Limb (tissue), 2 donors: Measurements from ENCODE around the gene SCTR.

Experiments
- DNase-seq, 2 donors: peaks; one replicate each; pipeline ENCODE4 v3.0.0-alpha.2; 2016; ENCODE audit errors: extremely low spot score in 2 of 2

Gene SCTR

DNA sequence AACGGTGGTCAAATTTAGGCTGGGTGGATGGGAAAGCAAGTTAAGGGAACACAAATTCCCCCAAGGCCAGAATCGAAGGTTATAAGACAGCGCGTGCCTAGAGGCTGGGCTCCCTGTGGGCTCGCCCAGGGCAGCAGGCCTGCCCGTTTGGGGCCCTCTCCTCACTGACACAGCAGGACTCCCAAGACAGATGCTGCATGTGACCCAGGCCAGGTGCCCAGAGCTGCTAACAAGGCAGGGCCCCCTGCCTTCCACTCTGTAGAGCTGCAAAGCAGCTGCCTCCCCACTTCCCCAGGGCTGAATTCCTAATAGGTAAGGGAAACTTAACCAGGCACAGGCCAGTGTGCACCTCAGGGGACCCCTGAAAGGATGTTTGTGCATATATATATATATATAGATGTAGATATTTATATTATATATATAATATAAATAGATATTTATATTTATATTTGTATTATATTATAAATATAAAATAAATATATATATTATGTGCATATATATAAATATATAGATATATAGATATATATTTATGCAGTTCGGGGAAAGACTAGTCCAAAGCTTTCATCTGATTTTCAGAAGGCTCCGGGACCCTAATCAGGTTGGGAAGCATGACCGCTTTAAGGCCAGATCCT is 48.9 kb downstream of the SCTR start:
- peak in 1 of 2 donors; percentile 18 for DNase-seq

DNA sequence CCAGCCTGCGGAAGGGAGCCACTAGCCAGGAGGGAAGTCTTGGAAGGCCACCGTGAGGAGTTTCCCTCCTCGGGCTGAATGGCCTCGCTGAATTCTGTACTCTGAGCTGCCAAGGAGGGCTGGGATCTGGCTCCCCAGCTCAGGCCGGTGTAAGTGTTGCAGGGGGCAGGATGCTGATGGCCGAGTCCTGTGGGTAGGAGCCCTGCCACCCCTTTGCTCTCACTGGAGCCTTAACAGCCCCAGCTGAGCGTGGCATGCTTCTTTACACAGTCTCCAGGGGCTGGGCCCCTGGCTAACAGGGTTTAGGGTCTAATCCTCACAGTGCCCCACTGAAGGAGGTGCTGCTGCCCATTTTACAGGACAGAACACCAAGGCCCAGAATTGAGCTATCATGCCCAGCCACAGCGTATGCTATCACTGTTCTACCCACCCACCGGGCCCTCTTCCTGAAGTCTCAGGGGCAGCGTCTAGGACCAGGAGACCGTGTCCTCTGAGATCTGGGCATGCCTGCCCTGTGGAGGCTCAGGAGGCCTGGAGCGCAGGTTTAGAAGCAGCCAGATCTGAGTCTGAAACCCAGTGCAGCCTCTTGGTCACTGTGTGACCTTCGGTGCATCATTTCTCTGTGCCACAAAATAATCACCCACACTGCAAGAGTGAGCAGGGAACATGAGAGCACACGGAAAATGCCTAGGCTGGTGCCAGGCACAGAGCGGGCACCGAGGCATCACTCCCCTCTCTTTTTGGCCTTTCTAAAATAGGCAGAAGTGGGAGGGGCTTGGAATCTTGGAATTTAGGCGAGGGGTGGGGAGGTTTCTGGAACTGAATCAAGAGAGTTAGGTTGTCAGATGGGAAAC is 49.7 kb downstream of the SCTR start:
- DNase-seq, result no peak

DNA sequence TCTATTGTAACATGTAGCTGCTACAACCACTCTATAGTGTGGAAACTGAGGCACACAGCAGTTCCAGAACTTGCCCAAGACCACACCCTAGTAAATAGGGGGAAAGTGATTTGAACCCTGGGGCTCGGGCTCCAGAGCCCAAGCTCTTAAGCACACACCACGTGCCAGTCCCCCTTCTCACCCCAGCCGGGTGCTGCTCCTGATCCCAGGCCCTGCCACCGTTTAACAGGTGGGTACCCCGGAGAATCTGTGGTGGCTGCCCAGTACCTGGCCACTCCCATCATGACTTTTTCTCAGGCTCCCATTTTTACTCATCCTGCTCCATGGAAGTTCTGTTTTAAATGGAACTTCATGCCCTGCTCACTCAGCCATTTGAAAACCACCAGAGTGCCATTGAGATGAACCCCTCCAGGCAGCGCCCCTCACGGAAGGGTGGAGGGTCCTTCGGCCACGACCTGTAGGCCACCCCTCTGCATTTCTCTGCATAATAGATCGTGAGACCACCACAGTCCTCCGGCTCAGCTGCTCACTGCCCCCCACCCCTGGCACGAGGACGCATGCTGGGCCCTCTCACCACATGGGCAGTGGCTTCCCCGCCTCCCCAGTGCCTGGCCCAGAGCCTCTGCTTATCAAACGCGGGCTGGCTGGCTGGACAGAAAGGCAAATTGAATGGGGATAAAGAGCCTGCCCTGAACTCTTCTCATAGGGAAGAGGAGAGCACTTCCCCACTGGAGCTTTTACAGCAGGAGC is 50.5 kb downstream of the SCTR start:
- no peak for DNase-seq

DNA sequence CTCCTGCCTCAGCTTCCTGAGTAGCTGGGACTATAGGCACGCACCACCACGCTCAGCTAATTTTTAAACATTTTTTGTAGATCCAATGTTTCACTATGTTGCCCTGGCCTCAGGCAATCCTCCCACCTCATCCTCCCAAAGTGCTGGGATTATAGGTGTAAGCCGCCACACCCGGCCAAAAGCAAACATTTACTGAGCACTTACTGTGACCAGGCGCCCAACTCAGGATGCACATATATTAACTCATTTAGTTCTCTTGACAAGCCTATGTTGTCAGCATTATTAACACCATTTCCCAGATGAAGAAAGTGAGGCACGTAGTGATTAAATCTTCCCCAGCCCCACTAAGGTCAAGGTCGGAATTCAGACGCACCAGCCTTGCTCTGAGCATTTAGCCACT is 51.5 kb downstream of the SCTR start:
- no peak for DNase-seq

DNA sequence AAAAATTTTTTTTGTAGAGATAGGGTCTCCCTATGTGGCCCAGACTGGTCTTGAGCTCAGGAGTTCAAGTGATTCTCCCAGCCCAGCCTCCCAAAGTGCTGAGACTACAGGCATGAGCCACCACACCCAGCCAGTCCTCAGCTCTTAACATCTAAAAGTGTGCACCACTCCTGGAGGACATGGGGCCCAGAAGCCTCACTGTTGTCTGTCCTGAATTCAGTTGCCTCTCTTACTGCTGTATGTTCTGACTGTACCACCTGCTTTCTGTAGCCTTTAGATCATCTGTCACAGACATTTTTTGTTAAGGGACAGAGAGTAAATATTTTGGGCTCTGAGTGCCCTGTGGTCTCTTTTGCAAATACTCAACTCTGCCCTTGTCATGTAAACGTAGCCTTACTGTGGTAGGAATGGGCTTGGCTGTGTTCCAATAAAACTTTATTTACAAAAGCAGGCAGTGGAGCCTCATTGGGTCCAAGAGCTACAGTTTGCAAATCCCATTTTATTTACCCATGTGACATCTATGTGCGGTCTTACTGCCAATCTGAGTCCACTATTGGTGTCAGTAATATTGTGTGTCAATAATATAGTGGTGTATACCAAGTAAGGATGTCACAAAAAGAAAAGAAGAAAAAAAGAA is 54.5 kb downstream of the SCTR start:
- DNase-seq, result no peak

DNA sequence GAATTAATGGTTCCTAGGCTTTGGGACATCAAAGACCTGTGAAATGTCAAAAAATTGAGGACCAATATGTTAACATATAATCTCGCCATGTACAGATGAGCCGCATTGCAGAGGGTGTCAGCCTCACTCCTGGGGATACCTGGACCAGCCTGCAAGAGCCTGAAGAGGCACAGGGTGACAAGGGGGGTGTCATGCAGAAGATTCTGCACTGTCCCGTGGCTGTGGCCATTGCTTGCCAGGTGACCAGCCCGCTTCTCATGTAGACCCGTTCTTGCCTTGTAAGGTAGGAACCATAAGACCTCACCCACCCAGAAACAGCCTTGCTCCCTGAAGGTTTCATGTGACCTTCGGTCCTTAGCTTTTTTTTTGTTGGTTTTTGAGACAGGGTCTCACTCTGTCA is 55.2 kb downstream of the SCTR start:
- no peak for DNase-seq

DNA sequence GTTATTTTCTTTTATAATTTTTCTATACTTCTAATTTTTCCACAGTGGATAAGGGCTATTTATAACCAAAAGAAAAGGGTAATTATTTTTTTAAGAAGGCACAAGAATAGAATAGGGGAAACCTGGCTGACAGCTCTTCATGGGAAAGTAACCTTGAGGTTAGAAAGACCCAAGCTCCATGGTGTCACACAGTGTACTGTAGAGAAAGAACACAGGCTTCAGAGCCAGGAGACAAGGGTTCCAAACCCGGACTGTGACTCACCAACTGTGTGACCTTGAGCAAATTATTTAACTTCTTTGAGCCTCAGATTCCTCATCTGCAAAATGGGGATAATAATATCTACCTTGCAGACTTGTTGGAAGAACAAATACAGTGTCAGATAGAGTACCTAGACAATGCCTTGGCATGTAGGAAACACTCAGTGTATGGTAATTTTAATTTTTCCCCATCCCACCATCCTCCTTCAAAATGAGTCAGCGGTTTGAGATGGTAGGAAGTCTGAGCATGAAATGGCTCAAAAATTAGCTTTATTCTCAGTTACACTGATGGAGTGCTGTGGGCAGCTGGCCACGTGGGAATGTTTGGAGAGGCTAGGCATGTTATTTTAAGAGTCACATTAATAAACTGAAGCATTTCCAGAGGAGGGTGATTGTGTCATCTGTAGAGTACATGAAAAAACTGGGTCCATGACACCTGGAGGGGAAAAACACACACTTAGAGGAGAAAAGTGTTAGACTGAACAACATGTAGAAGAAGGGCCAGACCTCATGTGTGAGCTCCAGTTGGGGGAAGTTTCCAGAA is 55.9 kb downstream of the SCTR start:
- no peak for DNase-seq

DNA sequence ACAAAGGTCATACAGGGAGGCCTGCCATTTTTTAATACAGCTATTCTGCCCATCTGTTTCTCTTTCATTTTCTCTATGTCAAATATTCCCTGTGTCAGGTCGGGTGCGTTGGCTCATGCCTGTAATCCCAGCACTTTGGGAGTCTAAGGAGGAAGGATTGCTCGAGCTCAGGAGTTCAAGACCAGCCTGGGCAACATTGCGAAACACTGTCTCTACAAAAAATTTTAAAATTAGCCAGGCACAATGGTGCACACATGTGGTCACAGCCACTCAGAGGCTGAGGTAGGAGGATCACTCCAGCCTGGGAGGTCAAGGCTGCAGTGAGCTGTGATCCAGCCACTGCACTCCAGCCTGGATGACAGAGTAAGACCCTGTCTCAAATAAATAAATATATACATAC is 57.9 kb downstream of the SCTR start:
- DNase-seq, result no peak

DNA sequence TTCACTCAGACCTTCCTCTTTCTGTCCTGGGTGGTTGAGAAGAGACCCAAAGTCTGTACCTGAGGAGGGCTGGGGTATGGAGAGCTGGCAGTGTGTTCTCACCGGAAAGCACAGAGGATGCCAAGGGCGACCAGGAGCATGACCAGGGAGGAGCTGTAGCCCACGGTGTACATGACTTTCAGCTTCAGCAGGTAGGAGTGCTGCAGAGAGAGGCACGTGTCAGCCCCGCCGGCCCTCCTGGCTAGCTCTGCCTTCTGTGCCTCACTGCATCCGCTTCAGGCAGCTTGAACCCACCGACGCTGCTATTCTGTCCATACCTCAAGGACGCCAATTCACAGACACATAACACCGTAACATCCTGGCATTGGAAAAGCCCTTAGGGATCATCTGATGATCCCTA is 58.6 kb downstream of the SCTR start:
- no peak for DNase-seq

DNA sequence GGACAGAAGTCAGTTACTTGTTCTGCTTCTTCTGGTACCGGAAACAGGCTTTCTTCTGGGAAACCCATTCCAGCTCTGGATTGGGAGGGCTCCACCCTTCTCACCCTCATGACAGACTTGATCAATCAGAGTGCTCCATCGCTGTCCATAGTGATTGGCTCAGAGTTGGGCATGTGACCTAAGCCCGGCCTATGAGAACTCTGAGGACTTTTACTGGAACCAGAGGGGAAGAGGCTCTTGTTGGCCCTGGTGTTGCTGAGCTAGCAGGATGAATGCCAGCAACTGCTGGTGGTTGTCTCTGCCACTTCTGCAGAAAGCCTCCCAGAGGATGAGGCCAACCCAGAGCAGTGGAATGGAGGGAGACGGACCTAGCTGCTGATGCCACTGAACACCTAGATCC is 59.3 kb downstream of the SCTR start:
- no peak for DNase-seq

DNA sequence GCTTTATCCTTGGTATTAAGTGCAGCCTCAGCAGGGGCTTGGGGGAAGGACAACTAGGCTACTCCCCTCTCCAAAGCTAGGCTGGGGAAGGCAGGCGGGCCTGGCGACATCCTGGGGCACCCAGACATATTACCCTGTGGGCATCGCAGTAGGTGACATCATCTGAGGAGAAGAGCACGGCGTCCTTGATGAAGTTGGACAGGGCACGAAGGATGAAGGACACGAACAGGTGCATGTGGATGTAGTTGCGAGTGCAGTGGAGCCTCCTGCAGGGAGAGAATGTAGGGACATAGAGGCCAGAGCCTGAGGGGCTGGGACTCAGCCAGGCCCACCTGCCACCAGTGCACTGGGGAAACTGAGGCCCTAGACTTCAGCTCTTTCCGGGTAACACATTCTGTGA is 60.3 kb downstream of the SCTR start:
- no peak for DNase-seq

DNA sequence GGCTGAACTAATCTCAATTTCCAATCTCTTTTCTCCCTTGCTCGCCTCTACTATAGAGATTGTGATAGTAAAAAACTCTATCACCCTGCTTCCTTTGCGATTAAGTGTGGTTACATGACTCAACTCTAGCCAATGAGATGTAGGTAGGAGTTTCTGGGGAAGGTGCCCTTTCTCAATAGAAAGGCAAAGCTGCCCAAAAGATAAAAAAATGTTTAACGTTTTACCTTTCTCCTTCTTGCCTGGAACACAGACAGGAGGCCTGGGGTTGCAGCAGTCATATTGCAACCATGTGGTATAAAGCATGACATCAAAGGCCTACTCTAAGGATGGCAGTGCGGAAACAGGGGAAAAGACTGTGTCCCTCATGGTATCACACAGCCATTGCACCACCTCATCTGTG is 61.1 kb downstream of the SCTR start:
- no peak for DNase-seq

DNA sequence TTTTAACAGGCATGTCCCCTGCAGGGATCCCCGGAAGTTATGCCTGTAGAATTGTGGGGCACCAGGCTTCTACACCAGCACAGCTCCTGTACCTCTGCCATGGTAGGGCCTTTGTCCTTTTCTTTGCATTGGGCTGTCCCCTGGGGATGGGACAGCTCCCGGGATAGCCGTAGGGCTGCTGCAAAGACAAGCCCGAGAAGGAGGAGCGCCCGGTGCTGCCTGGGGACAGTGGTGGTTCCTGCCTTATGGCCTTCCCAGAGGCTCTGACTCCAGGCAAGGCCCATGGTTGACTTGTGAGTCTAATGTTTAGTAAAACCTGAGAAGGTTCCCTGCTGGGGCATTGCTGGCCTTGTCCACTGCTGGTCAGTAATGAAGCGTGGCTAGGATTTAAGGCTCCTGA is 61.7 kb downstream of the SCTR start:
- DNase-seq, result no peak

DNA sequence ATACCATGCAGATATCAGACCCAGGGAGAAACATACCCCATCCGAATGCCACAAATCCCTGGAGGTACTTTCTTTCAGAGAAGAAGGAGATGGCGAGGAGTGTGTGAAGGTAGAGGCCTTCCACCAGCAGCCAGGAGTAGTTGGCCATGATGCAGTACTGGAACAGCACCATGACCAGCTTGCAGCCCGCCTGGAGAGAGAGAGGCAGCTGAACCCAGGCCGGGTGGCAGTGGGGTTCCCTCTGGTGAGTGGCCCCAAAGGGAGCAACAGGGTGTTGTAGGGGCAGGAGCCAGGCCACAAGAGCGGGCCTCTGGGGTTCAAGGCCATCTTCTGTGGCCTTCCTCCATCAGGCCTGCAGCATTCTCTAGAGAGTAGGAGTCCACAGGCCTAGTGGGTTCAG is 62.5 kb downstream of the SCTR start:
- DNase-seq, result no peak

DNA sequence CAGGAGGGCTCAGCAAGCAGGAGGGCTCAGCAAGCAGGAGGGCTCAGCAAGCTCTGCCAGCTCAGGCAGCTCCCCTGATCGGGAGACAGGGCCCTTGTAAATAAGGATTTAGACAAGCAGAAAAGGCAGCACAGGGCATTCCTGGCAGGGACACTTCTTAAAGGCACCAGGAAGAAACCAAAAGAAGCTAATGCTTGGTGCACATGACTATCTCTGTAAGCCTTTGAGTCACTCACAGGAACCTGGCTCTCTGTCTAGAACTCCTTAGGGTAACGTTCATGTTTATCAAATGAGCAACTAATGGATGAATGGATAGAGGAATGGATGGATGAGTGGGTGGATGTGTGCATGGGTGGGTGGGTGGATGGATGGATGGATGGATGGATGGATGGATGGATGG is 64.2 kb downstream of the SCTR start:
- no peak for DNase-seq

DNA sequence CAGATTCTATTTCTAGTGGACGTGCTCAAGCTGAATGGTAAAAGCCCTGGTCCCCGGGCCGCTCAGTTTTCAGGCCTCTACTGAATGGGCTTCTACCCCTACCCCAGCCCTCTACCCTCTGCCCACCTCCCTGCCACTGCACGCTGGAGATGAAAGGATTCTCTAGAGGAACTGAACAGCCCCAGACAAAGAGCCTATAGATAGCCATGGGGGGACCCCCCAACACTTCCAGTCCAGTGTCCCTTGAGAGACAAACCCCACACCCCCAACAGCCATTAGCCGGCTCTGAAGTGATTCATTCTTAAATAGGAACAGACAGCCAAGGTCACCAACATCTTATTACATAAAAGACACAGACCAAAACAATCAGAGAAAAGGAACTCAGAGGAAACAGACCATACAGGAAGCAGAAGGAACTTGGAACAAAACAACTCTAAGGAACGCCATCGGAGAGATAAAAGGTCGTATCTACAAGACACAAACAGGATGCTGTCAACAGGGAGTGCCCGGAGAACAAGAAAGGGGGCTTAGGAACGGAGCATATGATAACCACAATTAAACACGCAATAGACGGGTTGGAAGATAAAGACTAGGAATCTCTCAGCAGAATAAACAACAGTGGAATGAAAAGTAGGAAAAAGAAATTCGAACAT is 69.1 kb downstream of the SCTR start:
- no peak for DNase-seq

DNA sequence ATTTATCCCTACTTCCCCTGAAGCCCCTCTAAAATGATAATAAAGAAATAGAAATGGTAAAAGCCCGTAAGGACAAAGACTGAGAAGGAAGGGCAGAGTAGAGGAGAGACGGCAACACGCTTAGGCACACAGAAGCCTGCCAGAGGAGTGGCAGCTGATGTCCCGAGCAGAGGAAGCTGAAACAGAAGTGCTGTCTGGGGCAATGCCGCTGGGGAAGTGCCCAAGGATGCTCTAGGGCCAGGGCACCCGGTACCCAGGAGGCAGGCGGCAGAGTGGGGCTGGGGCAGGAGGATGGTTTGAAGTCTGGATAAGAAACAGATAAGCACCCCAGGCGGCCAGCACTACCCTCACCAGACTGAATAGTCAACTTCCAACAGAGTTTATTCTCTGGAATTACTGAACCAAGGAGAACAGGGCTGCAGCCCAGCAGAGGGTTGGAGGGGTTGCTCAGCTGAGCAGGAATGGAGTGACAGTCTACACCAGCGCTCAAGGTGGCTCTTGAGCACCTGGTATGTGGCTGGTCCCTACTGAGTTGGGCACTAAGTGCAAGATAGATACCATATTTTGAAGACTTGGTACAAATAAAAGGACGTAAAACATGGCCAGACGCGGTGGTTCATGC is 70.2 kb downstream of the SCTR start:
- no peak for DNase-seq

DNA sequence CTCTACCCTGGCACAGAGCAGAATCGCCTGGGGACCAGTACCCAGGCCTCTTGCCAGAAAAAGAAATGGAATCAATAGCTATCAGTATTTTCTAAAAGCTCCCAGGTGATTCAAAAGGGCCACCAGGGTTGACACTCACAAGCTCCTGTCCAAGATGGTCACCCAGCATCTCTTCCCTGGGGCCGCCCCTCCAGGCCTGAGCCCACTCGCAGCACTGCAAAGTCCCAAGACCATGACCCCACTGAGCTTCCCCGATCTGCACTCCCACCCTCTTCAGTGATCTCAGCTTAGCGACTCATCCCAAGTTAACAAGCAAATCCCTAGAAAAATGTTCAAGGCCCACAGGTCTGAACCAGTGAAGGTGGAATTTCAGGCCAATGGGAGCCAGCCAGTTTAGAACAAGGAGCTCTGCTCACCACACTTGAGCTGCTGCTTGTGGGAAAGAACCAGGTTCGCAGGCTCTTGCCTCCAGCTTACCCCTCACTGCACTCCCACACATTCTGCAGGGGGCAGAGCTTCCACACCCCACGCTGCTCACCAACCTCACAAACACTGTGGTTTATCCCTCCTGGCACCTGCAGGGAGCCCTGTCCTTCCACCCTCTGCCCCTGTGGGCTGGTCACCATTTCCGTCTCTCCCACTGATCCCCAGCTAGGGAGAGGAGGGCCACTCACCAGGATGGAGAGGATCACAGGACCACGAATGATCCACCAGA is 72.8 kb downstream of the SCTR start:
- DNase-seq, result no peak

DNA sequence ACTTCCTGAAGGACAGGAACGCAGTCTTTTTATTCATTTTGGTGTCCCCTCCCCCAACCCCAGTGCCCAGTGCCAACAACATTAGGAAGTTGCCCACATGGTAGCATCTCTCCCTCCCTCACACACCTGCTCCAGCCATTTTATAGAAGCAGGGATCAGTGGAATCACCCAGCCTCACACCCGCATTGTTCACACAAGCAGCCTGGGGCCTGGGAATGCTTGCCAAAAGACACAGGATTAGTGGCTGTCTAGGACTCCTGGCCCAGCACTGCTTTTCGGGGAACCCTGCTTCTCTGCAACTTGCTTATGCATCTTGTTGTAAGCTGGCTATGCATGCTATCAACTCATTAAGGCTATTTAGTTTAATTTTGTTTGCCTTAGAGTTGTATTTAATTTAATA is 74.8 kb downstream of the SCTR start:
- DNase-seq, result no peak
